ENCODE results near the gene KDM7A.

GRCh38 chr7:140144821-140145220, 32.0 kb downstream of the KDM7A start:
- TF ChIP-seq CTCF (IDR thresholded peaks at IDR 0.05; ENCODE audit: borderline replicate concordance, extremely low read depth, low read length, poor library complexity, severe bottlenecking) (no peak), EZH2 (IDR thresholded peaks at IDR 0.05; ENCODE audit: borderline replicate concordance, low read depth, low read length, severe bottlenecking) (no peak)

Measured in DND-41 (cell line).